SK-N-SH treated with all-trans-retinoic acid at 6 μM for 48 hours (cell line): ENCODE measurements around the gene JAK1.
"Not testable (repeated sequence)": the region's sequence is repeated elsewhere in the genome, so short reads cannot be mapped to it uniquely, and the experiment has no call there.

Source experiments
- CSDC2 ChIP-seq: fragments of 250-450 bp; sonication (Bioruptor Pico); IDR thresholded peaks from 2 replicates; pipeline ENCODE4 v1.5.0; 2020; ENCODE audit warnings: mild to moderate bottlenecking, moderate library complexity
- CSRNP3 ChIP-seq: fragments of 250-450 bp; sonication (Bioruptor Pico); IDR thresholded peaks from 2 replicates; pipeline ENCODE4 v1.5.1; 2021; ENCODE audit warnings: mild to moderate bottlenecking, moderate library complexity
- GLIS3 ChIP-seq: fragments of 250-450 bp; sonication (Bioruptor Pico); IDR thresholded peaks from 2 replicates; pipeline ENCODE4 v1.5.0; 2020; ENCODE audit warnings: mild to moderate bottlenecking, moderate library complexity
- OSR1 ChIP-seq: fragments of 250-450 bp; sonication (Bioruptor Pico); IDR thresholded peaks from 2 replicates; pipeline ENCODE4 v1.8.0; 2022; ENCODE audit warnings: moderate library complexity, mild to moderate bottlenecking, inconsistent platforms
- PATZ1 ChIP-seq: fragments of 250-450 bp; sonication (Bioruptor Pico); IDR thresholded peaks from 2 replicates; pipeline ENCODE4 v1.8.0; 2020; ENCODE audit warnings: mild to moderate bottlenecking, moderate library complexity, borderline replicate concordance
- POU6F1 ChIP-seq: fragments of 250-450 bp; sonication (Bioruptor Pico); IDR thresholded peaks from 2 replicates; pipeline ENCODE4 v1.8.0; 2021; ENCODE audit warnings: low read depth, mild to moderate bottlenecking, moderate library complexity, borderline replicate concordance
- PPARA ChIP-seq: fragments of 250-450 bp; sonication (Bioruptor Pico); IDR thresholded peaks from 2 replicates; pipeline ENCODE4 v1.5.0; 2020; ENCODE audit warnings: mild to moderate bottlenecking, borderline replicate concordance
- RARB ChIP-seq: fragments of 250-450 bp; sonication (Bioruptor Pico); IDR thresholded peaks from 2 replicates; pipeline ENCODE4 v1.8.0; 2021; ENCODE audit warnings: mild to moderate bottlenecking, moderate library complexity
- TSHZ2 ChIP-seq: fragments of 250-450 bp; sonication (Bioruptor Pico); IDR thresholded peaks from 2 replicates; pipeline ENCODE4 v1.5.0; 2020; ENCODE audit warnings: mild to moderate bottlenecking, moderate library complexity
- ZC3H10 ChIP-seq: fragments of 250-450 bp; sonication (Bioruptor Pico); IDR thresholded peaks from 2 replicates; pipeline ENCODE4 v1.5.1; 2021; ENCODE audit warnings: mild to moderate bottlenecking, moderate library complexity
- ZNF70 ChIP-seq: fragments of 450-650 bp; formaldehyde crosslinking; IDR thresholded peaks from 2 replicates; pipeline ENCODE4 v1.5.0; 2020; ENCODE audit warnings: mild to moderate bottlenecking, moderate library complexity

GRCh38 chr1:64820572-64820971 is 145.8 kb downstream of the JAK1 start:
- TF ChIP-seq PATZ1, GLIS3, OSR1, TSHZ2, PPARA, CSDC2, RARB, POU6F1, ZC3H10, ZNF70, CSRNP3 (CRISPR knock-in tag): not testable (repeated sequence)
